Erythroblast (primary cell): Measurements from ENCODE around the gene ADGRV1.

ENCODE experiments used
- GATA1 ChIP-seq: IDR thresholded peaks from 2 replicates; pipeline ENCODE4 v1.6.1; 2011; ENCODE audit warnings: low read depth, mild to moderate bottlenecking, control low read depth, low read length, moderate library complexity
- POLR2A ChIP-seq: IDR thresholded peaks from 2 replicates; pipeline ENCODE4 v1.6.1; 2011; ENCODE audit warnings: mild to moderate bottlenecking, low read length

GRCh38 chr5:91137647-91138046, 579.0 kb downstream of the ADGRV1 start:
- TF ChIP-seq POLR2A (no peak), GATA1 (no peak)
